HK-2 (cell line): Measurements from ENCODE around the gene LRRN4CL.
"Not testable (repeated sequence)": the region's sequence is repeated elsewhere in the genome, so short reads cannot be mapped to it uniquely, and the experiment has no call there.

ENCODE experiments used
- DNase-seq: peaks from one replicate; pipeline ENCODE4 v3.0.0-alpha.2; 2018; ENCODE audit not compliant: unreplicated experiment

Gene LRRN4CL

GRCh38 chr11:62689421-62690183 lies at the start of gene LRRN4CL:
LRRN4CL (minus strand) TSS chr11:62689530; CDS start chr11:62688508, 1,022 bp downstream.
- DNase-seq, result no peak

- DNase-seq, result no peak
These were observed 47.9 kb upstream of the LRRN4CL start for GRCh38 chr11:62737196-62737595.

- no peak for DNase-seq
These were observed 43.5 kb upstream of the LRRN4CL start for GRCh38 chr11:62732830-62733229.

DNA sequence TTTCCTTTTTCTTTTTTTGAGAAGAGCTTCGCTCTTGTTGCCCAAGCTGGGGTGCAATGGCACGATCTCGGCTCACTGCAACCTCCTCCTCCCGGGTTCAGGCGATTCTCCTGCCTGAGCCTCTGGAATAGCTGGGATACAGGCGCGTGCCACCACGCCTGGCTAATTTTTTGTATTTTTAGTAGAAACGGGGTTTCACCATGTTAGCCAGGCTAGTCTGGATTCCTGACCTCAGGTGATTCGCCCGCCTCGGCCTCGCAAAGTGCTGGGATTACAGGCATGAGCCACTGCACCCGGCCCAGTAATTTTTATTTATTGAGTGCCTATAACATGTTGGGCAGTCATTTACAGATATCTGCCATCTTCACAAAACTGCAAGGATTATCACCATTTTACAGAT lies 40.7 kb upstream of the LRRN4CL start:
- DNase-seq, result not testable (repeated sequence)

- peak; percentile 73 for DNase-seq
These were observed 39.0 kb upstream of the LRRN4CL start, which contains the start of gene TTC9C for GRCh38 chr11:62728171-62728988. TTC9C (plus strand) TSS chr11:62728486; CDS start chr11:62728849, 363 bp downstream.

DNA sequence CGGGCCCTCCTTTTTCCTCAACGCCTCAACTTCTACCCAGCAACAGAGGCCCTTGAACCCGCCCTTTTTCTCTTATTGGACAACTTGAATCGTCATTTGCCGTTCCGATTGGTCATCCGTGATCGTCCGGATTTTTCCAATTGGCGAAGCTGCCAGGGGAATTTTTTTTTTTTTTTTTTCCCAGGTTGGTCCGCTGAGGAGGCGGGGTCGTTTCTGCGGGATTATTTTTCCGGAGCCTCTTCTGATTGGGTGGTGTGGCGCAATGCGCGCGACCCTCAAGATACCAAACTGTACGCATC lies 38.5 kb upstream of the LRRN4CL start:
- DNase-seq, result peak; percentile 76

DNA sequence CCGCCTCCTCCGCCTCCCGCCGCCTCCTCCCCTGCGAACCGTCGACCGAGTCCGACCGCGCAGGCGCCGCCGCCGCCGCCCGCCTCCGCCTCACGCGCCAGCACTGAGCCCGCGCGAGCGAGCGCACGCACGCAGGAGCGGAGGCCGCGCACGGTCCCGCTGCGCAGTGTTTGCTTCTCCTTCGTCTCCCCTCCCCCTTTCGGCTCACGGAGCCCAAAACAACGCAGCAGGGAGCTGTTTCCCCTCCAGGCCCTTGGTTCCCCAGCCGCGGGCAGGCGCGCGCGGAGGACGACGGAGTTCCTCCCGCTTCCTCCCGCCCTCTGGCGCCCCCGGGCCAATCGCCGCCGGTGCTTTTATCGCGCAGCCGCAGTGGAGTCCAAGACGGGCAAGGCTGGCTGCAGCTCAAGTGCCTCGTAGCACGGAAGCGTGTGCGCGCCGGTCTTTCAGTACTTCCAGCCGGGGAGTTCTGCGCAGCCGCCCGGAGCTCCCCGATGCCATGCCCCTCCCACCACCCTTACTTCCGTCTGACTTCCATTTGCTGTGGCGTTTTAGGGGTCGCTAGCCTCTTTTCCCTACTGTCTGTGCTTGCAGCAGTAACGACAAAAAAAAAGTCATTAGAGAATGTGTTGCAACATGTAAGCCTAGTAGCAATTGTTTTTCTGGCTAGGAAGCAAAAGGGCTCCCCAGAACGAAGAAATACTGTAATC lies 38.0 kb upstream of the LRRN4CL start, which contains the start of gene HNRNPUL2:
HNRNPUL2 (minus strand) TSS at position 293 of the 707 bp plus-strand sequence. CDS start 301 bp downstream, outside the sequence.
- peak; percentile 95 for DNase-seq

DNA sequence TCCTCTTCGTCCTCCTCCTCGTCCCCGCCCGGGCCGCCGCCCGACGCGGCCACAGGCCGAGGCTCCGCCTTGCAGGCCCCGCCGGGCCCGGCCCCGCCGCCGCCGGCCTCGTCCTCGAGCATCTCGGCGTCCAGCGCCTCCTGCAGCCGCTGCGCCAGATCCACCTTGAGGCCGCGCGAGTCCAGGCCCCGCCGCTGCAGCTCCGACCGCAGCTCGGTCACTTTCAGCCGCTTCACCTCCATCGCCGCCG lies 37.5 kb upstream of the LRRN4CL start:
- no peak for DNase-seq

- no peak for DNase-seq
These were observed 37.0 kb upstream of the LRRN4CL start for GRCh38 chr11:62726156-62726914.

- DNase-seq, result no peak
These were observed 36.3 kb upstream of the LRRN4CL start for GRCh38 chr11:62725646-62726045.

GRCh38 chr11:62724171-62724570 lies 34.8 kb upstream of the LRRN4CL start:
- no peak for DNase-seq

- no peak for DNase-seq
These were observed 32.7 kb upstream of the LRRN4CL start for GRCh38 chr11:62721994-62722393.

GRCh38 chr11:62719302-62719978 lies 30.1 kb upstream of the LRRN4CL start:
- no peak for DNase-seq

GRCh38 chr11:62716816-62717215 lies 27.5 kb upstream of the LRRN4CL start:
- DNase-seq, result no peak

GRCh38 chr11:62716206-62716605 lies 26.9 kb upstream of the LRRN4CL start:
- DNase-seq, result no peak

- no peak for DNase-seq
These were observed 26.1 kb upstream of the LRRN4CL start for GRCh38 chr11:62715150-62716130.

DNA sequence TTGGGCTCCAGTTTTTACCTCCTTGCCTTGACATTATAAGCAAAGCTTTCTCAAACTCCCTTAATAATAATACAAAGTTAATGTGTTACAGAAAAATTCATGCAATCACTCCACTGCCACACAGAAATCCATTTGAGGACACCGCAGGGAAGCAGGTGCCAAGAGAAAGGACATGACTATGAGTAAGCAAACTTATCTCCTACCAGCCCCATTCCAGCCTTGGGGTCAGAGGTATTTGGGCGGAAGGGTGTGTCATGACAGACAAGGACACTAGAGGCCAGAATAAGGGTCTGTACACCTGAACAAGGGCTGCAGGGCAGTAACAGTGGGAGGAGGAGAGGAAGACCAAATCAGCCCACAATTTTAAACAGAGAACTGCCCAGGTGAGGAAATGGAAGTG lies 24.0 kb upstream of the LRRN4CL start:
- no peak for DNase-seq

DNA sequence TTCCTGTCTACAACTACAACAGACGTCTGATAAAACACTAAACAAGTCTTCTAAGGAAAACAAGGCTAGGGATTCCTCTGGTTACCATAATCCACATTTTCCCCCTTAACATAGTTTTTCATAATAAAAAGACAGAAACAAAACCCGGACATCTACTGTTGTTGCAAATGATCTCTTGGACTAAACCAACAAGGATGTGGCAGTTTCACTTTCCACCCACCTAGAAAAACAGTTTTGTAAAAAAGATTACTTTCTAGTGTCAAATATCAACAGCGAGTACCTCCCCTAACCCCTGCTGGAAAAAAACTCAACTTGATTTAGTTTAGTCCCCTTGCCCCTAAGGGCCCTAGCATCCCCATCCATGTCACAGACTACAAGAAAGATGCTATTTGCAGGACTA lies 23.5 kb upstream of the LRRN4CL start:
- no peak for DNase-seq

DNA sequence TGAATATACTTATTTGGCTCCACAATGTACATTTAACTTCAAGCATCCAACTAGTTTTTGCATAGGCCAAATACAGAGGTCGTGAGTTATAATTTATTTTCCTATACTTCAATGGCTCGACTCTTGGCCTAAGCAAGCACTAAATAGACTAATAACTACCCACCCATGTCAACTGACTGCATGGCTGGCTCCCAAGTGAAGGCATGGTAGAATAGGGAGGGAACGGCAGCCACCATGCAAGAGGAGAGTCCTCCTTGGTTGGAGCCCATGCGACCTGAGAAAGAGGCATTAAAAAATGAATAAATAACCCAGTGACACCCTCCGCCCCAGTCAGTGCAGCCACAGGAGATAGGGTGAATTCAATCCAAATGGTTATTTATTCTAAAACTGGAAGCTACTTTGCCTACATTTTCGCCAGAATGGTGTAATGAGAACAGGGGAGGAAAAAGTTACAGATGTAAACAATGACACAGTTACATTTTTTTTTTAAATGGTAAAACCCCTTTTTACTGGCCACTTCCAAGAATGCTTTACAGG lies 23.0 kb upstream of the LRRN4CL start:
- DNase-seq, result no peak

GRCh38 chr11:62710001-62710345 lies 20.6 kb upstream of the LRRN4CL start:
- no peak for DNase-seq
